Measurements from ENCODE around the gene TENM4. TPM values are rescaled to one million over a fixed set of nuclear protein-coding genes. Genes with fewer than 3 reads are reported as not detected.

The TENM4 gene
- total and polyA plus RNA-seq, 2 of the 8 experiments (the other 6 are each of a cell fraction or from before 2014, with no cell fraction given) = 3.5 to 7.2 TPM

GRCh38 chr11:78603792-78604191, 837.0 kb downstream of the TENM4 start:
- H2BK12ac ChIP-seq (ENCODE audit: low read depth, low read length) = no peak overlapping the region
- H2AFZ ChIP-seq (ENCODE audit: low read length) = no peak overlapping the region
- no peaks in the 10 kb centered on the region for H3K27me3 ChIP-seq (replicated peaks in 1 of 4; ENCODE audit: control insufficient read depth in 3 of 4, extremely low read depth in 1 of 4, insufficient read depth in 3 of 4, low read length in 3 of 4)
- no peak overlapping the region for H2AK5ac ChIP-seq (ENCODE audit: low read depth, low read length)
- no peak overlapping the region for H2BK15ac ChIP-seq (ENCODE audit: low read length)
- no peak overlapping the region for H3K18ac ChIP-seq (ENCODE audit: extremely low read depth, low read length)
- no peak overlapping the region for H2BK20ac ChIP-seq (ENCODE audit: low read length)
- H3K4ac ChIP-seq (replicated peaks; ENCODE audit: insufficient read length, low read depth, low read length) = no peak overlapping the region
- POLR2A ChIA-PET (ENCODE audit: partially characterized antibody) = no interaction called here
- CTCF ChIA-PET (ENCODE audit: partially characterized antibody) = no interaction called here
- no peaks in the 10 kb centered on the region; a peak in 1 of 4 replicates for H3K9me3 ChIP-seq (ENCODE audit: insufficient read depth in 2 of 2, low read depth in 1 of 2, low read length in 1 of 2)
- H3K4me2 ChIP-seq (ENCODE audit: insufficient read depth in 1 of 2, low read depth in 2 of 2, low read length in 2 of 2) = no peak overlapping the region
- no peak overlapping the region for H3K56ac ChIP-seq (replicated peaks; ENCODE audit: insufficient read length, low read depth, low read length)
- TF ChIP-seq TAF1 (IDR thresholded peaks at IDR 0.05; ENCODE audit: low read depth, low read length) (no peak), SP2 (IDR thresholded peaks at IDR 0.05; ENCODE audit: low read length) (no peak), SIN3A (conservative IDR thresholded peaks at IDR 0.05 in 1 of 2, IDR thresholded peaks at IDR 0.05 in 1 of 2; ENCODE audit: low read depth in 1 of 2, low read length in 2 of 2) (no peak), NANOG (IDR thresholded peaks at IDR 0.05; ENCODE audit: insufficient read depth, low read depth, low read length, poor library complexity, severe bottlenecking) (no peak), SIRT6 (IDR thresholded peaks at IDR 0.05; ENCODE audit: low read length) (no peak), CBX8 (IDR thresholded peaks at IDR 0.05; ENCODE audit: borderline replicate concordance, low read depth, low read length) (no peak), RBBP5 (IDR thresholded peaks at IDR 0.05; ENCODE audit: borderline replicate concordance, low read depth, low read length) (no peak), MAFK (IDR thresholded peaks at IDR 0.05; ENCODE audit: low read depth, low read length) (no peak), KDM4A (IDR thresholded peaks at IDR 0.05; ENCODE audit: low read depth, low read length, severe bottlenecking) (no peak), ATF3 (IDR thresholded peaks at IDR 0.05; ENCODE audit: insufficient read depth, low read depth, low read length) (no peak), E2F6 (IDR thresholded peaks at IDR 0.05) (no peak), EGR1 (IDR thresholded peaks at IDR 0.05; ENCODE audit: borderline replicate concordance, low read depth, low read length) (no peak), TCF12 (IDR thresholded peaks at IDR 0.05; ENCODE audit: low read depth, low read length) (no peak)
- H3K36me3 ChIP-seq (ENCODE audit: control insufficient read depth in 2 of 4, insufficient read depth in 4 of 4, low read length in 3 of 4) = no peaks in the 10 kb centered on the region
- H4K5ac ChIP-seq (ENCODE audit: insufficient read length, low read depth, low read length) = no peak overlapping the region
- no peak overlapping the region for H3K9ac ChIP-seq (replicated peaks in 1 of 4; ENCODE audit: extremely low read depth in 1 of 4, low read depth in 3 of 4, low read length in 3 of 4)
- H4K8ac ChIP-seq (ENCODE audit: extremely low read depth, insufficient read depth, low read length) = no peak overlapping the region
- no peaks in the 10 kb centered on the region for H4K20me1 ChIP-seq (replicated peaks in 1 of 2; ENCODE audit: control insufficient read depth in 1 of 2, insufficient read depth in 2 of 2, low read length in 2 of 2)
- DNase-seq (ENCODE audit: low read depth in 1 of 2, low spot score in 2 of 2) (no peak), FAIRE-seq (no peak)
- no peak overlapping the region for H3K23ac ChIP-seq (ENCODE audit: insufficient read length)
- H4K91ac ChIP-seq (replicated peaks; ENCODE audit: insufficient read length, low read length) = no peak overlapping the region
- no peak overlapping the region for H3K14ac ChIP-seq (ENCODE audit: insufficient read length)
- no peaks in the 10 kb centered on the region for H3K79me2 ChIP-seq (ENCODE audit: control insufficient read depth in 1 of 2, insufficient read depth in 2 of 2, low read length in 2 of 2)
- H2BK120ac ChIP-seq (replicated peaks; ENCODE audit: low read depth, low read length) = no peak overlapping the region
- 68% methylated on average over 1 of the region's 1 CpG; no CpG with 5 or more reads in 1 of the 2 experiments for WGBS, 2 experiments (ENCODE audit: extremely low coverage in 1 of 2, insufficient coverage in 1 of 2, insufficient read length in 1 of 2, insufficient replicate concordance in 2 of 2, low coverage in 1 of 2, low lambda C conversion rate in 2 of 2, missing lambda C conversion rate in 1 of 2)
- no peak overlapping the region for H3K4me3 ChIP-seq (ENCODE audit: extremely low read depth in 1 of 4, insufficient read depth in 2 of 4, low read depth in 3 of 4, low read length in 4 of 4)
- H3K4me1 ChIP-seq (replicated peaks in 1 of 4; ENCODE audit: control insufficient read depth in 3 of 4, insufficient read depth in 4 of 4, low read length in 3 of 4) = no peaks in the 10 kb centered on the region
- no peak overlapping the region for H2BK5ac ChIP-seq (ENCODE audit: low read depth, low read length)
- no peak overlapping the region for H3K27ac ChIP-seq (ENCODE audit: low read depth, low read length)
- no peaks in the 10 kb centered on the region for H3K23me2 ChIP-seq (ENCODE audit: low read depth, low read length)
- no peaks in the 10 kb centered on the region for H3K79me1 ChIP-seq (ENCODE audit: low read depth, low read length)
